GM12878 (cell line): ENCODE data around the gene KISS1R. TPM values are rescaled to one million over a fixed set of nuclear protein-coding genes. Genes with fewer than 3 reads are reported as not detected.

ENCODE experiments used
- BHLHE40 ChIP-seq, 2 experiments: fragments of 450-650 bp in 1 of 2; IDR thresholded peaks; 2 replicates each; pipeline ENCODE4 v1.6.1; 2011 to 2017; ENCODE audit warnings: low read depth in 2 of 2, borderline replicate concordance in 1 of 2, improper control_type of control experiment in 1 of 2, low read length in 1 of 2, mild to moderate bottlenecking in 1 of 2
- CBFB ChIP-seq: IDR thresholded peaks from 2 replicates; pipeline ENCODE4 v1.6.1; 2016; ENCODE audit warnings: antibody characterized with exemption, low read depth
- CBX5 ChIP-seq: sonication (generic); IDR thresholded peaks from 2 replicates; pipeline ENCODE4 v1.6.1; 2016; ENCODE audit warnings: low read depth, moderate library complexity, mild to moderate bottlenecking, inconsistent platforms
- ESRRA ChIP-seq: IDR thresholded peaks from 2 replicates; pipeline ENCODE4 v1.6.1; 2012; ENCODE audit warnings: mild to moderate bottlenecking, low read length, improper control_type of control experiment
- FOXM1 ChIP-seq: IDR thresholded peaks from 2 replicates; pipeline ENCODE4 v1.6.1; 2012; ENCODE audit warnings: low read depth, mild to moderate bottlenecking, inconsistent platforms, low read length, moderate library complexity
- HCFC1 ChIP-seq: fragments of 150-350 bp; IDR thresholded peaks from 2 replicates; pipeline ENCODE4 v1.6.1; 2014; ENCODE audit warnings: low read length
- IKZF1 ChIP-seq: fragments of 450-650 bp; conservative IDR thresholded peaks from 2 replicates; pipeline ENCODE4 v1.6.1; 2017; ENCODE audit warnings: antibody characterized with exemption, mild to moderate bottlenecking
- JUNB ChIP-seq: IDR thresholded peaks from 2 replicates; pipeline ENCODE4 v1.6.1; 2016; ENCODE audit warnings: antibody characterized with exemption, mild to moderate bottlenecking
- NBN ChIP-seq: fragments of 450-650 bp; IDR thresholded peaks from 2 replicates; pipeline ENCODE4 v1.6.1; 2016
- NFYB ChIP-seq: IDR thresholded peaks from 2 replicates; pipeline ENCODE4 v1.6.1; 2011; ENCODE audit warnings: low read depth, mild to moderate bottlenecking, low read length, improper control_type of control experiment, moderate library complexity; ENCODE audit not compliant: insufficient read depth
- NR2C2 ChIP-seq: IDR thresholded peaks from 2 replicates; pipeline ENCODE4 v1.6.1; 2011; ENCODE audit warnings: borderline replicate concordance, low read depth; ENCODE audit not compliant: control insufficient read depth, insufficient read length
- PML ChIP-seq: IDR thresholded peaks from 2 replicates; pipeline ENCODE4 v1.6.1; 2012; ENCODE audit warnings: low read length, inconsistent platforms
- SREBF2 ChIP-seq: IDR thresholded peaks from 2 replicates; pipeline ENCODE4 v1.6.1; 2012; ENCODE audit warnings: mild to moderate bottlenecking, low read length
- USF2 ChIP-seq: IDR thresholded peaks from 2 replicates; pipeline ENCODE4 v1.6.1; 2011; ENCODE audit warnings: low read depth, low read length, improper control_type of control experiment, borderline replicate concordance
- ZBED1 ChIP-seq: IDR thresholded peaks from 2 replicates; pipeline ENCODE4 v1.6.1; 2016; ENCODE audit warnings: borderline replicate concordance
- ZNF207 ChIP-seq: fragments of 450-650 bp; IDR thresholded peaks from 2 replicates; pipeline ENCODE4 v1.6.1; 2014; ENCODE audit warnings: antibody characterized with exemption, mild to moderate bottlenecking, borderline replicate concordance
- ZZZ3 ChIP-seq: IDR thresholded peaks from 2 replicates; pipeline ENCODE4 v1.6.1; 2011; ENCODE audit warnings: low read depth; ENCODE audit not compliant: control insufficient read depth, insufficient read length
- polyA plus RNA-seq, 11 experiments: library from polyadenylated mRNA; depleted of rRNA in 4 of 11; unstranded in 6 of 11; stranded (reverse) in 5 of 11; fragments of >200 nt; fragmentation: Nextera tagmentation in 4 of 11; fragmentation: Illumina TruSeq in 1 of 11; extraction: Ambion mirVana in 4 of 11; extraction: Trizol in 1 of 11; gene quantifications; 1 replicate in 1 of 11; 2 replicates in 10 of 11; pipeline versions ENCODE4 v1.2.1 to v1.2.3, GENCODE V29; 2011 to 2016; ENCODE audit warnings: inconsistent platforms in 2 of 11, missing spikeins in 2 of 11, low read depth in 1 of 11
- total RNA-seq, 4 experiments: library from RNA; depleted of rRNA in 3 of 4; stranded (reverse); fragments of >200 nt in 3 of 4; fragmentation: Illumina TruSeq in 1 of 4; extraction: Trizol in 1 of 4; gene quantifications; 2 replicates each; pipeline versions ENCODE4 v1.2.1 to v1.2.3, GENCODE V29; 2013 to 2021
- TF ChIP-seq, protein P1 (sequence below): IDR thresholded peaks from 2 replicates; pipeline ENCODE4 v1.6.1; 2012; ENCODE audit warnings: improper control_type of control experiment, low read depth, low read length; ENCODE audit not compliant: insufficient replicate concordance
- TF ChIP-seq, protein P2 (sequence below), 3 experiments: IDR thresholded peaks in 2 of 3; conservative IDR thresholded peaks in 1 of 3; 2 replicates each; pipeline ENCODE4 v1.5.1; 2011; ENCODE audit warnings: low read depth in 3 of 3, low read length in 3 of 3, mild to moderate bottlenecking in 3 of 3, control low read depth in 2 of 3, moderate library complexity in 2 of 3, inconsistent platforms in 1 of 3, mixed read lengths in 1 of 3; ENCODE audit not compliant: control insufficient read depth in 2 of 3, insufficient read depth in 1 of 3; ENCODE audit errors: extremely low read depth in 1 of 3
- TF ChIP-seq, protein P3 (sequence below): fragments of 450-650 bp; IDR thresholded peaks from 2 replicates; pipeline ENCODE4 v1.6.1; 2017; ENCODE audit warnings: mild to moderate bottlenecking, moderate library complexity

The KISS1R gene
- total and polyA plus RNA-seq, 10 of the 15 experiments (the other 5 are each of a cell fraction or from before 2014, with no cell fraction given) = 0.13 to 2.7 (median 1.4) TPM; not detected in 3

- TF ChIP-seq, protein P1, sequence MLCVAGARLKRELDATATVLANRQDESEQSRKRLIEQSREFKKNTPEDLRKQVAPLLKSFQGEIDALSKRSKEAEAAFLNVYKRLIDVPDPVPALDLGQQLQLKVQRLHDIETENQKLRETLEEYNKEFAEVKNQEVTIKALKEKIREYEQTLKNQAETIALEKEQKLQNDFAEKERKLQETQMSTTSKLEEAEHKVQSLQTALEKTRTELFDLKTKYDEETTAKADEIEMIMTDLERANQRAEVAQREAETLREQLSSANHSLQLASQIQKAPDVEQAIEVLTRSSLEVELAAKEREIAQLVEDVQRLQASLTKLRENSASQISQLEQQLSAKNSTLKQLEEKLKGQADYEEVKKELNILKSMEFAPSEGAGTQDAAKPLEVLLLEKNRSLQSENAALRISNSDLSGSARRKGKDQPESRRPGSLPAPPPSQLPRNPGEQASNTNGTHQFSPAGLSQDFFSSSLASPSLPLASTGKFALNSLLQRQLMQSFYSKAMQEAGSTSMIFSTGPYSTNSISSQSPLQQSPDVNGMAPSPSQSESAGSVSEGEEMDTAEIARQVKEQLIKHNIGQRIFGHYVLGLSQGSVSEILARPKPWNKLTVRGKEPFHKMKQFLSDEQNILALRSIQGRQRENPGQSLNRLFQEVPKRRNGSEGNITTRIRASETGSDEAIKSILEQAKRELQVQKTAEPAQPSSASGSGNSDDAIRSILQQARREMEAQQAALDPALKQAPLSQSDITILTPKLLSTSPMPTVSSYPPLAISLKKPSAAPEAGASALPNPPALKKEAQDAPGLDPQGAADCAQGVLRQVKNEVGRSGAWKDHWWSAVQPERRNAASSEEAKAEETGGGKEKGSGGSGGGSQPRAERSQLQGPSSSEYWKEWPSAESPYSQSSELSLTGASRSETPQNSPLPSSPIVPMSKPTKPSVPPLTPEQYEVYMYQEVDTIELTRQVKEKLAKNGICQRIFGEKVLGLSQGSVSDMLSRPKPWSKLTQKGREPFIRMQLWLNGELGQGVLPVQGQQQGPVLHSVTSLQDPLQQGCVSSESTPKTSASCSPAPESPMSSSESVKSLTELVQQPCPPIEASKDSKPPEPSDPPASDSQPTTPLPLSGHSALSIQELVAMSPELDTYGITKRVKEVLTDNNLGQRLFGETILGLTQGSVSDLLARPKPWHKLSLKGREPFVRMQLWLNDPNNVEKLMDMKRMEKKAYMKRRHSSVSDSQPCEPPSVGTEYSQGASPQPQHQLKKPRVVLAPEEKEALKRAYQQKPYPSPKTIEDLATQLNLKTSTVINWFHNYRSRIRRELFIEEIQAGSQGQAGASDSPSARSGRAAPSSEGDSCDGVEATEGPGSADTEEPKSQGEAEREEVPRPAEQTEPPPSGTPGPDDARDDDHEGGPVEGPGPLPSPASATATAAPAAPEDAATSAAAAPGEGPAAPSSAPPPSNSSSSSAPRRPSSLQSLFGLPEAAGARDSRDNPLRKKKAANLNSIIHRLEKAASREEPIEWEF = no peak
- no peak for TF ChIP-seq ESRRA
- no peak for TF ChIP-seq ZZZ3
- no peak for TF ChIP-seq SREBF2
- no peak; the same call in 1 of the 2 replicates for TF ChIP-seq JUNB
- TF ChIP-seq CBX5 = no peak
- TF ChIP-seq PML = no peak
- no peak for TF ChIP-seq ZNF207
- no peak for TF ChIP-seq FOXM1
- TF ChIP-seq BHLHE40 (IDR thresholded peaks at IDR 0.05; ENCODE audit: borderline replicate concordance in 1 of 2, low read depth in 2 of 2, low read length in 1 of 2) = peak; percentile 9 to 67; a peak in 2 of 4 replicates
- TF ChIP-seq NBN = 0 out of 2 replicates have a peak, but pooled peaks have one; percentile 61
- TF ChIP-seq, protein P2, sequence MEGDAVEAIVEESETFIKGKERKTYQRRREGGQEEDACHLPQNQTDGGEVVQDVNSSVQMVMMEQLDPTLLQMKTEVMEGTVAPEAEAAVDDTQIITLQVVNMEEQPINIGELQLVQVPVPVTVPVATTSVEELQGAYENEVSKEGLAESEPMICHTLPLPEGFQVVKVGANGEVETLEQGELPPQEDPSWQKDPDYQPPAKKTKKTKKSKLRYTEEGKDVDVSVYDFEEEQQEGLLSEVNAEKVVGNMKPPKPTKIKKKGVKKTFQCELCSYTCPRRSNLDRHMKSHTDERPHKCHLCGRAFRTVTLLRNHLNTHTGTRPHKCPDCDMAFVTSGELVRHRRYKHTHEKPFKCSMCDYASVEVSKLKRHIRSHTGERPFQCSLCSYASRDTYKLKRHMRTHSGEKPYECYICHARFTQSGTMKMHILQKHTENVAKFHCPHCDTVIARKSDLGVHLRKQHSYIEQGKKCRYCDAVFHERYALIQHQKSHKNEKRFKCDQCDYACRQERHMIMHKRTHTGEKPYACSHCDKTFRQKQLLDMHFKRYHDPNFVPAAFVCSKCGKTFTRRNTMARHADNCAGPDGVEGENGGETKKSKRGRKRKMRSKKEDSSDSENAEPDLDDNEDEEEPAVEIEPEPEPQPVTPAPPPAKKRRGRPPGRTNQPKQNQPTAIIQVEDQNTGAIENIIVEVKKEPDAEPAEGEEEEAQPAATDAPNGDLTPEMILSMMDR (IDR thresholded peaks at IDR 0.05 in 2 of 3, conservative IDR thresholded peaks at IDR 0.05 in 1 of 3; ENCODE audit: control insufficient read depth in 2 of 3, extremely low read depth in 1 of 3, insufficient read depth in 1 of 3, low read depth in 3 of 3, low read length in 3 of 3) = no peak
- TF ChIP-seq USF2 = peak; percentile 18
- TF ChIP-seq NR2C2 = no peak
- no peak for TF ChIP-seq ZBED1
- peak; percentile 67 for TF ChIP-seq IKZF1
- no peak for TF ChIP-seq HCFC1
- no peak for TF ChIP-seq NFYB
- no peak for TF ChIP-seq CBFB
- TF ChIP-seq, protein P3, sequence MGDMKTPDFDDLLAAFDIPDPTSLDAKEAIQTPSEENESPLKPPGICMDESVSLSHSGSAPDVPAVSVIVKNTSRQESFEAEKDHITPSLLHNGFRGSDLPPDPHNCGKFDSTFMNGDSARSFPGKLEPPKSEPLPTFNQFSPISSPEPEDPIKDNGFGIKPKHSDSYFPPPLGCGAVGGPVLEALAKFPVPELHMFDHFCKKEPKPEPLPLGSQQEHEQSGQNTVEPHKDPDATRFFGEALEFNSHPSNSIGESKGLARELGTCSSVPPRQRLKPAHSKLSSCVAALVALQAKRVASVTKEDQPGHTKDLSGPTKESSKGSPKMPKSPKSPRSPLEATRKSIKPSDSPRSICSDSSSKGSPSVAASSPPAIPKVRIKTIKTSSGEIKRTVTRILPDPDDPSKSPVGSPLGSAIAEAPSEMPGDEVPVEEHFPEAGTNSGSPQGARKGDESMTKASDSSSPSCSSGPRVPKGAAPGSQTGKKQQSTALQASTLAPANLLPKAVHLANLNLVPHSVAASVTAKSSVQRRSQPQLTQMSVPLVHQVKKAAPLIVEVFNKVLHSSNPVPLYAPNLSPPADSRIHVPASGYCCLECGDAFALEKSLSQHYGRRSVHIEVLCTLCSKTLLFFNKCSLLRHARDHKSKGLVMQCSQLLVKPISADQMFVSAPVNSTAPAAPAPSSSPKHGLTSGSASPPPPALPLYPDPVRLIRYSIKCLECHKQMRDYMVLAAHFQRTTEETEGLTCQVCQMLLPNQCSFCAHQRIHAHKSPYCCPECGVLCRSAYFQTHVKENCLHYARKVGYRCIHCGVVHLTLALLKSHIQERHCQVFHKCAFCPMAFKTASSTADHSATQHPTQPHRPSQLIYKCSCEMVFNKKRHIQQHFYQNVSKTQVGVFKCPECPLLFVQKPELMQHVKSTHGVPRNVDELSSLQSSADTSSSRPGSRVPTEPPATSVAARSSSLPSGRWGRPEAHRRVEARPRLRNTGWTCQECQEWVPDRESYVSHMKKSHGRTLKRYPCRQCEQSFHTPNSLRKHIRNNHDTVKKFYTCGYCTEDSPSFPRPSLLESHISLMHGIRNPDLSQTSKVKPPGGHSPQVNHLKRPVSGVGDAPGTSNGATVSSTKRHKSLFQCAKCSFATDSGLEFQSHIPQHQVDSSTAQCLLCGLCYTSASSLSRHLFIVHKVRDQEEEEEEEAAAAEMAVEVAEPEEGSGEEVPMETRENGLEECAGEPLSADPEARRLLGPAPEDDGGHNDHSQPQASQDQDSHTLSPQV = no peak
These were observed 8.0 kb downstream of the KISS1R start (continued) for GRCh38 chr19:925087-925525.
